ENCODE measurements around the gene CAMTA2.
A peak's percentile ranks its signal among the peaks of the same experiment; 100 is the strongest.

Gene CAMTA2

GRCh38 chr17:4966844-4967538 is 20.5 kb downstream of the CAMTA2 start:
- peak; percentile 97 for DNase-seq

GRCh38 chr17:4965311-4965986 is 22.0 kb downstream of the CAMTA2 start:
- DNase-seq: no peak

DNA sequence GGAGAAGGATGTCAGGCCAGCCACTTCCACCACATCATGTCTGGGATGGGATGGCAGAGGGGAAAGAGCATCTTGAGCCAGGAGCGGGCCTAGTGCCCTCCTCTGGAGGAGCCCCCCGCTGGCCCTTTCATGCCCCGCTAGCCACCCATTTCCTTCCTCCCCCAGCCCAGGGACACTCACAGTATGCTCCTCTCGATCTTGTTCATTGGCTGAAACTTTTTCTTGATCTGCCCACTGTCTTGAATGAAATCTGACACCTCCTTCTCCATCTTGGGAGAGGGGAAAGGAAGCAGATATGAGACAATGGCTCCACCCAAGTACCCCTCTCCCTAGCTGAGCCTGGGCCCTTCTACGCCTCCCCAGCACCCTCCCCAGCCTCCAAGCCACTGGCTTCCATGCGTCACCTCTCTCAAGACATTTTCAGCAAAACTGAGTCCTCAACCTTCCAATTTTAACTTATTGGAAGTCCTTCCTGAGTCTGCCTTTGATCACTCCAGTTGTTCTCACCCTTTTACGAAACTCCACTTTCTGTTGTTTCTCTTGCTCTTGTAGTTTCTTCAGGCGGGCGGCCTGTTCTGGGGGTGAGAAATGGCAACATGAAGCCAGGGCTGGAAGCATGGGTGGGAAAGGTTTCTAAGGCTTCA is 27.1 kb downstream of the CAMTA2 start:
- DNase-seq: no peak

- DNase-seq: no peak
These were observed 28.1 kb downstream of the CAMTA2 start for GRCh38 chr17:4959261-4959965.

DNA sequence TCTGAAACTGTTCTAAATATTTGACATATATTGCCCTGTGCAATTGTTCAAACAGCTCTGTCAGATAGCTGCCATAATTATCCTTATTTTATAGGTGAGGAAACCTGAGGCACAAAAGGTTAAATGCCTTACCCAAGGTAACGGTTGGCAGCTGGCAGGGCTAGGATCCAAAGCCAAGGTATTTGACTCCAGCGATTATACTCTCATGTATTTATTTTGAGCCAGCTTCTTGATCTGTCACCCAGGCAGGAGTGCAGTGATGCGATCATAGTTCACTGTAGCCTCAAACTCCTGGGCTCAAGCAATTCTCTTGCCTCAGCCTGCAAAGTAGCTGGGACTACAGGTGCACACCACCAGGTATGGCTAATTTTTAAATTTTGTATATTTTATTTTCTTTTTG is 29.4 kb downstream of the CAMTA2 start:
- no peak for DNase-seq

GRCh38 chr17:4956493-4957061 is 30.9 kb downstream of the CAMTA2 start:
- DNase-seq: no peak

- DNase-seq: no peak
These were observed 32.4 kb downstream of the CAMTA2 start for GRCh38 chr17:4955091-4955490.

- DNase-seq: no peak
These were observed 34.0 kb downstream of the CAMTA2 start for GRCh38 chr17:4953451-4953961.

DNA sequence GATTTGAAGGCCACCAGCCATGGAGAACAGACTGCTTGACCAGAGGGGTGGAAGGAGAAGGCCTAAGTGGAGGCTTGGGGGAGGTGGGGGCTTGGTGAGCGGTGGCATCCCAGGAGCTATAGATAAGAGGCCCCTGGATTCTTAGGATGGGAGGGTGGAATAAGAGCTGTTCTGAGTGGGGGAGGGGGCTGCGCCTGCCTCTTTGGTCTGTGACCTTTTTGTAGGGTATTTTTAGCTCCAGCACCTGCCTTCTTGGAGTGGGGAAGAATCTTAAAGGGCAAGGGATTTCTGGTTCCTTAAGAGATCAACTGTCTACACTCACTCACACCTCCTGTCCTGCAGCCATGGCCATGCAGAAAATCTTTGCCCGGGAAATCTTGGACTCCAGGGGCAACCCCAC is 36.0 kb downstream of the CAMTA2 start:
- DNase-seq: no peak

GRCh38 chr17:4950746-4951204 is 36.7 kb downstream of the CAMTA2 start, which contains the start of gene ENO3:
Gene ENO3, plus strand, starts transcription at chr17:4951119. Its CDS starts 711 bp downstream, at chr17:4951830.
- DNase-seq: no peak

DNA sequence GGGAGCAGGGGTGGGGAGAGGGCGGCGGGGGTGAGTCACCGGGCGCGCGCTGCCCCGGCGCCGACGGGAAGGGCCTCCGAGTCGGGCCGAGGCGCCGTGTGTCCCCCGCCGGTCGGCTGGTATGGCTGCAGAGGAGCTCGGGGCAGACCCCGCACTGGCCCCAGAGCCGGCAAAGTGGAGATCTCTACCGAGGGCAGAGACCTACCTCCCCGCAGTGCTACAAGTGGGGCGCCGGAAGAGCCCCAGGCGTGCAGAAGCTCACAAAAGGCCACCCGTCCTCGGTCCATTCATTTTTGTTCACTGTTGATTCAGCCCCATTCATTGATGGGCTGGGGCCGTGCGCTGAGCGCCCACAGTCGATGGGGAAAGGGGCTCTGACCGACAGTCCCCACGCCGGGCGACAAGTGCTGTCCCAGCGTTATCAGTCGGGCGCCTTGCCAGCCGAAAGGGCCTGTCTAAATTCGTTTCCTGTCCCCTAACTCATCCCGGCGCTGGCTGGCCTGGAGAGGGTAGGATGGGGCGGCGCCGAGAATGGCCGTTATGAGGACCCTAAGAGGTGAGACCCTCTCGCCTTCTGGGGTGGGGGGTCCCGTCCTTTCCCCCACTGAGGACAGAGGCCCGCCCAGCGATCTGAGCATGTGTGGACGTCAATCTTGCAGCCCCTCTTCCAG is 37.3 kb downstream of the CAMTA2 start:
- no peak for DNase-seq

- no peak for DNase-seq
These were observed 38.0 kb downstream of the CAMTA2 start for GRCh38 chr17:4949321-4950074.

DNA sequence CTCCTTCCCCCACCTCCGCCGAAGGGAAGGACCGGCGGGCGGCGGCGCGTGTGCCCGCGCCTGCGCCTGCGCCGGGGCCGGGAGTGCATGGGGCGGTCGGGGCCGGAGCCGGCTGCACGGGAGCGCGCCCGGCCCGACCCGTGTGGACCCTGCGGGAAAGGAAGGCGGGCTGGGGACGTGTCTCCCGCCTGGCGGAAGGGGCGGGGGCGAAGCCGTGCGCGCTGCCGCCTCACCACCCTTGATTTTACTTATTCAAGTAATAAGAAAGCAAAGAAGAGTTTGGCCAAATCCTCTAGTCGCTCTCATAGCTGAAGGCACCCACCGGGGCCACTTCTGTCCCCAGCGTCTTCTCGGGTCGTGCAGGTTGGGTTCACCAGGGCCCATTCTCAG is 38.5 kb downstream of the CAMTA2 start:
- peak; percentile 12 for DNase-seq

DNA sequence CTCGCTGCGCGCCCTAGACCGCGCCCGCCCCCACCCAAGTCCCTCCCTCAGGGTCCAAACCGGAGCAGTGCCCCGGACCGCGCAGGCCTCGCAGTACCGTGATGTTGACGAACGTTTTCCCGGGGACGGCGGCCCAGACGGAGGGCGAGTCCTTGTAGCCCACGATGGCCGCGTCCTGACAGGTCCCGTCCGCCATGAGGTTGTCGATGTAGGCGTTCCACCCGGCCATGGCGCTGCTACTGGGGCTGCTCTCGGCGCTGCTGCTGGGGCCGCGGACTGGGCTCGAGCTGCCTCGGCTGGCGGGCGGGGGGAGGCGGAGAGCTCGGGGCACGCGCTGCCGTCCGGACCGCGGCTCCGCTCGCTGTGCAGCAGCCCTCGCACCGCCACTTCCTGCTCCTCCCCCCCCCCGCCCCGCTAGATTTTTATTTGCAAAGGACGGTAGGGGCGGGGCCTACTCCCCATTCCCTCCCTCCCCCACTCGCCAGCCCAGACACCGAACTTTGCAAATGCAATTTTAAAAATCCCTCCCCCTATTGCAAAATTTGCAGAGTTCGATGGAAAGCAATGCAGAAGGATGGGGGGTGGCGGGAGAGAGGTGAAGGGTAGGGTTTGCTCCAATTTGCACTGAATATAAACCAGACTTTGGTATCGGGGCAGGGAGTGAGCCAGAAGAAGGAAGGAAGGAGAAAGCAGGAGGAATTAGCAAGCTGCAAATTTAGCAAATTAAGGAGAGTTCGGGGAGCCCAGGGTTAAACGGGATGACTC is 39.1 kb downstream of the CAMTA2 start, which contains the start of gene PFN1:
TSS of gene PFN1 (minus strand) at position 365 of the 765 bp plus-strand sequence. CDS start at position 229, 136 bp downstream.
- DNase-seq: peak; percentile 21

GRCh38 chr17:4947411-4948165 is 39.9 kb downstream of the CAMTA2 start:
- no peak for DNase-seq

DNA sequence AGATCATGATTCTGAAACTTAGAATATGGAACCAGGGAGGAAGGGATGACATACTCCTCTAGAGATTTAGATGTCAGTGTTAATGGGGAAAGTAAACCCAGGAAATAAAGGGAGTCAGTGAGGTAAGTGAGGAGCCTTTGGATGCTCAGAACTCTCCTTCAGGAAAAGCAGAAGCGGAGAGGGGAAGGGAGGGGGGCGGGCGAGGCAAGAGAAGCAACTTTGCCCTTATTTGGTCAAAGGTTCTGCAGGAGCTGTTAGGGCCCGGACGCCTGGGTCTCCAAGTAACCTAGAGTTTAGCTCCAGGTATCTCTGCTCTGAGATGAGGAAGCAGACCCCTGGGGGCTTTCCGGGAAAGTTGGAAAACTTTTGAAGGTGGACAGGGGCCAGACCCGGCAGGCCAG is 40.5 kb downstream of the CAMTA2 start:
- DNase-seq: no peak

DNA sequence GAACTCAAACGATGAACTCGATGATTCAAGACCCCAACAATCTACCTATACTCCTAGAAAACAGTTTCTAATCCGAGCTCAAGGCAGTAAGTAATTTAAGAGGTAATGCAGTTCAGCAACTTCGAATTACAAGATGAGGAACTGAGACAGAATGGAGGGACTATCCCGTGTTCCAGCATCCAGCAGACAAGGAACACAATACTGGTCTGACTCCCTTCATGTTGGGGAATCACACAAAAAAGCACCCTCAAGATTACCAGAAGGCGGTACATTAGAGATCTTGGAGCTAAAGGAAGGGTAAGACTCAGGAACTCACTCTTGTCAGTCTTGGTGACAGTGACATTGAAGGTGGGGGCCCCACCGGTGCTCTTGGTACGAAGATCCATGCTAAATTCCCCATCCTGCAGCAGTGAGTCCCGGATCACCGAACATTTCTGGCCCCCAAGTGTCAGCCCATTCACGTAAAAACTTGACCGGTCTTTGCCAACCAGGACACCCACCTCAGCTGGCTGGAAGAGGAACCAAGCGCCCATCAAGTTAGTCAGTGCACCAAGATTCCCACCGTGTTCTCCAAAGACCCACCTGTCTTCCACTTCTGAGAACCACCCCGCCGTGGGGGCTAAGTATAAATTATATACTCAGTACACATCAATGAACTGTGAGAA is 41.0 kb downstream of the CAMTA2 start:
- DNase-seq: no peak

GRCh38 chr17:4945944-4946280 is 41.6 kb downstream of the CAMTA2 start:
- DNase-seq: no peak

Data from NCI-H2081 treated with DMSO at 0.1 percent for 48 hours (cell line).